Astrocyte (in vitro differentiated cells and primary cell): ENCODE results near the gene PFDN6.

Experiments used
- CTCF ChIP-seq: IDR thresholded peaks from 2 replicates; pipeline ENCODE4 v1.5.1; 2011; ENCODE audit warnings: low read depth, mild to moderate bottlenecking, inconsistent platforms, low read length, moderate library complexity; ENCODE audit not compliant: insufficient read depth
- EZH2 ChIP-seq: IDR thresholded peaks from 2 replicates; pipeline ENCODE4 v1.6.1; 2012; ENCODE audit warnings: mild to moderate bottlenecking, low read length, inconsistent platforms; ENCODE audit not compliant: insufficient read depth

- no peak for TF ChIP-seq CTCF
- no peak for TF ChIP-seq EZH2
Observed at GRCh38 chr6:33286946-33287914, 2.2 kb upstream of the PFDN6 start.
